ENCODE data around the gene TMEM131L.

Gene TMEM131L

DNA sequence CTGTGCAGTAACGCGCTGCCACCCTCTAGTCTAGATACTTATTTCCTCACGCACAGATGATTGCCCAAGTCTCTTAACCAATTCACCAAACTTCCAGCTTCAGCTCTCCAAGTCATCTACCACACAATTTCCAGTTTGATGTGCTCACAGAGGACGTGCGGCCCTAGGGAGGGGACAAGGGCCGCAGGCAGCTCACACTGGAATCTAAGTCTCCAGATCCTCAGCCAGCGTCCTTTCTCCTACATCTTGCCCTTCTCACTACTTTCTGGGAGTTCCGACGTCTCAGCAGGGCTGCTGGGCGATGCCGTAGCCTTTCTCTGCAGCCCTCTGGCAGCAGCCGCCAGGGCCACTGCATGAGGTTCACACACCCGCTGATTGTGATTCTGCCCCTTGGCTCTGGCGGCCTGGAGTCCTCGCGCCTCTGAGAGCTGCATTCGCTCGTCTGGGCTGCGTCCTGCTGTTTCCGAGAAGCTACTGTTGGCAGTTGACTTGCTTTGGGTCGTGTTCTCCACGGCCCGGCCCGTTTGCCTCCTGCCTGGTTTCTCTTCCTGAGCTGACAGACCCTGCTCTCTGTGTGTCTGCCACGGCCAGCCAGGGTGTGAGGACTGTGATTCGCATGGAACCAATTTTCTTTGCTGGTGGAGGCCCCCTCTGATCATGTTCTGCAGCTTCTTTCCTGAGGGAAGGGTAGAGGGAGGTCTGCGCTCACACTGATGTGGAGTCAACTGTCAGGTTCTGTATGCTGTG is 14.1 kb upstream of the TMEM131L start:
- H3F3A ChIP-seq (ENCODE audit: insufficient read depth, low read length), result no peaks in the 10 kb centered on the region
- TF ChIP-seq, protein P1, sequence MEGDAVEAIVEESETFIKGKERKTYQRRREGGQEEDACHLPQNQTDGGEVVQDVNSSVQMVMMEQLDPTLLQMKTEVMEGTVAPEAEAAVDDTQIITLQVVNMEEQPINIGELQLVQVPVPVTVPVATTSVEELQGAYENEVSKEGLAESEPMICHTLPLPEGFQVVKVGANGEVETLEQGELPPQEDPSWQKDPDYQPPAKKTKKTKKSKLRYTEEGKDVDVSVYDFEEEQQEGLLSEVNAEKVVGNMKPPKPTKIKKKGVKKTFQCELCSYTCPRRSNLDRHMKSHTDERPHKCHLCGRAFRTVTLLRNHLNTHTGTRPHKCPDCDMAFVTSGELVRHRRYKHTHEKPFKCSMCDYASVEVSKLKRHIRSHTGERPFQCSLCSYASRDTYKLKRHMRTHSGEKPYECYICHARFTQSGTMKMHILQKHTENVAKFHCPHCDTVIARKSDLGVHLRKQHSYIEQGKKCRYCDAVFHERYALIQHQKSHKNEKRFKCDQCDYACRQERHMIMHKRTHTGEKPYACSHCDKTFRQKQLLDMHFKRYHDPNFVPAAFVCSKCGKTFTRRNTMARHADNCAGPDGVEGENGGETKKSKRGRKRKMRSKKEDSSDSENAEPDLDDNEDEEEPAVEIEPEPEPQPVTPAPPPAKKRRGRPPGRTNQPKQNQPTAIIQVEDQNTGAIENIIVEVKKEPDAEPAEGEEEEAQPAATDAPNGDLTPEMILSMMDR (IDR thresholded peaks at IDR 0.05; ENCODE audit: low read length), result no peak
- no peak for TF ChIP-seq EZH2 (IDR thresholded peaks at IDR 0.05; ENCODE audit: borderline replicate concordance, low read length)
- H3K4me2 ChIP-seq (ENCODE audit: low read length), result no peak overlapping the region
- no peaks in the 10 kb centered on the region for H3K9me3 ChIP-seq (ENCODE audit: low read length)
- H4K20me1 ChIP-seq (ENCODE audit: insufficient read depth, low read length), result no peaks in the 10 kb centered on the region
- no peak overlapping the region for H3K4me3 ChIP-seq (ENCODE audit: low read depth, low read length, poor library complexity, severe bottlenecking)
- no peaks in the 10 kb centered on the region for H3K36me3 ChIP-seq (ENCODE audit: insufficient read depth, low read length)
- no peak overlapping the region for H2AFZ ChIP-seq (ENCODE audit: low read length)
- no peak overlapping the region for H3K9ac ChIP-seq (ENCODE audit: low read length)
- no peaks in the 10 kb centered on the region for H3K27me3 ChIP-seq (ENCODE audit: insufficient read depth, low read length)
- H3K9me2 ChIP-seq (ENCODE audit: low read depth, low read length), result no peaks in the 10 kb centered on the region
- H3K79me2 ChIP-seq (ENCODE audit: insufficient read depth, low read length), result no peaks in the 10 kb centered on the region
- peaks cover 31% of the 10 kb centered on the region for H3K4me1 ChIP-seq (ENCODE audit: insufficient read depth, low read length, severe bottlenecking)
- no peak overlapping the region for H3K27ac ChIP-seq (ENCODE audit: low read depth, low read length, poor library complexity, severe bottlenecking)

DNA sequence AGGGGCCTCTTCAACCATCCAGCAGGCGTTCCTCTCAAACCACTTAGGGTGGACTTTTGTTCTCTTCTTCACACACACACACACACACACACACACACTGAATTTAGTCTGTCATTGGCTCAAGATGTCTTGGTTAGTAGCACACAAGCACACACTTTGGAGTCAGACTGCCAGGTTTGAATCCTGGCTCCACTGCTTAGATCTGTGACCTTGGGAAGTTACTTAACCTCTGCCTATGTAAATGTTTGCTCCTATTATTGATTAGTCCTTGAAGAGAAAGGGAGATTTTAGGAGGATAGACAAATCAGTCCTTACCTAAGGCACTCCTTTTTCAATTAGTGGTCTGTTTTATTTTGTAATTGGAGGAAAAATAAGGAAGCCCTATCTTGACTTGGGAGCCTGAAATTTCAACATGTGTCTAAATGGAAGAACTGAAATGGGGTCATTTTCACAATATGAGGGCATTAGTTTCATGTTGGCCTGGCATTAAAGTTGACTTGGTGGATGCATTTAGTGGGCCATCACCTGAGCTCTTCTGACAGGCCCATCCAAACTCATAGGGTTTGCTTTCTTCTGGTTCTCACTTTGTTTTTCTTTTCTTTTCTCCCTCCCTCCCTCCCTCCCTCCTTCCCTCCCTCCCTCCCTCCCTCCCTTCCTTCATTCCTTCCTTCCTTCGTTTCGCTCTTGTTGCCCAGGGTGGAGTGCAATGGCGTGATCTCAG is 13.3 kb upstream of the TMEM131L start:
- Histone ChIP-seq H3K79me2 (ENCODE audit: insufficient read depth, low read length) (no peaks in the 10 kb centered on the region), H3K4me3 (ENCODE audit: low read depth, low read length, poor library complexity, severe bottlenecking) (no peak overlapping the region), H3K27ac (ENCODE audit: low read depth, low read length, poor library complexity, severe bottlenecking) (no peak overlapping the region), H3K9me3 (ENCODE audit: low read length) (no peaks in the 10 kb centered on the region), H2AFZ (ENCODE audit: low read length) (no peak overlapping the region), H3K27me3 (ENCODE audit: insufficient read depth, low read length) (no peaks in the 10 kb centered on the region), H4K20me1 (ENCODE audit: insufficient read depth, low read length) (no peaks in the 10 kb centered on the region), H3K9ac (ENCODE audit: low read length) (no peak overlapping the region), H3K4me2 (ENCODE audit: low read length) (no peak overlapping the region), H3K9me2 (ENCODE audit: low read depth, low read length) (no peaks in the 10 kb centered on the region), H3F3A (ENCODE audit: insufficient read depth, low read length) (no peaks in the 10 kb centered on the region), H3K36me3 (ENCODE audit: insufficient read depth, low read length) (no peaks in the 10 kb centered on the region), H3K4me1 (ENCODE audit: insufficient read depth, low read length, severe bottlenecking) (peaks cover 28% of the 10 kb centered on the region)
- TF ChIP-seq EZH2 (IDR thresholded peaks at IDR 0.05; ENCODE audit: borderline replicate concordance, low read length), result no peak
- TF ChIP-seq, protein P1 (IDR thresholded peaks at IDR 0.05; ENCODE audit: low read length), result no peak

DNA sequence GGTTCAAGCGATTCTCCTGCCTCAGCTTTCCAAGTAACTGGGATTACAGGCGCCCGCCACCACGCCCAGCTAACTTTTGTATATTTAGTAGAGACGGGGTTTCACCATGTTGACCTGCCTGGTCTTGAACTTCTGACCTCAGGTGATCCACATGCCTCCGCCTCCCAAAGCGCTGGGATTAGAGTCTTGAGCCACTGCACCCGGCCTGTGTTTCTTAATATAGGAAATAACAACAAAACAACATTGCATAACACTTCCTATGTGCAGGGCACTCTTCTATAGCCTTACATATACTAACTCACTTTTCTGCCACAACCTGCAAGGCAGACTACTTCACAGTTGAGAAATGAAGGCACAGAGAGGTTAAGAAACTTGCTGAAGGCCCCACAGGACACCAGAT is 12.8 kb upstream of the TMEM131L start:
- TF ChIP-seq, protein P1 (IDR thresholded peaks at IDR 0.05; ENCODE audit: low read length), result no peak
- no peak for TF ChIP-seq EZH2 (IDR thresholded peaks at IDR 0.05; ENCODE audit: borderline replicate concordance, low read length)

More for the DNA sequence above, 12.8 kb upstream of the TMEM131L start:
- Histone ChIP-seq H2AFZ (ENCODE audit: low read length) (no peak overlapping the region), H3K79me2 (ENCODE audit: insufficient read depth, low read length) (no peaks in the 10 kb centered on the region), H4K20me1 (ENCODE audit: insufficient read depth, low read length) (no peaks in the 10 kb centered on the region), H3K4me1 (ENCODE audit: insufficient read depth, low read length, severe bottlenecking) (peaks cover 22% of the 10 kb centered on the region), H3K4me2 (ENCODE audit: low read length) (no peak overlapping the region), H3K36me3 (ENCODE audit: insufficient read depth, low read length) (no peaks in the 10 kb centered on the region), H3F3A (ENCODE audit: insufficient read depth, low read length) (no peaks in the 10 kb centered on the region), H3K27me3 (ENCODE audit: insufficient read depth, low read length) (no peaks in the 10 kb centered on the region), H3K9ac (ENCODE audit: low read length) (no peak overlapping the region), H3K27ac (ENCODE audit: low read depth, low read length, poor library complexity, severe bottlenecking) (no peak overlapping the region), H3K4me3 (ENCODE audit: low read depth, low read length, poor library complexity, severe bottlenecking) (no peak overlapping the region), H3K9me3 (ENCODE audit: low read length) (no peaks in the 10 kb centered on the region), H3K9me2 (ENCODE audit: low read depth, low read length) (no peaks in the 10 kb centered on the region)

Data from OCI-LY1 (cell line).